ACC112 (cell line): ENCODE results near the gene OGFOD3.
A peak's percentile ranks its signal among the peaks of the same experiment; 100 is the strongest.

Experiments used
- H2AFZ ChIP-seq: fragments of 200-600 bp; sonication (generic); one replicate; pipeline ENCODE4 v1.6.0; 2017; ENCODE audit warnings: antibody characterized with exemption, low read length; ENCODE audit not compliant: unreplicated experiment
- H3K27ac ChIP-seq: fragments of 200-600 bp; sonication (generic); 2 replicates; pipeline ENCODE4 v1.5.1; 2014; ENCODE audit warnings: low read depth, mild to moderate bottlenecking, antibody characterized with exemption, low read length, moderate library complexity
- H3K27me3 ChIP-seq: fragments of 200-600 bp; sonication (generic); 2 replicates; pipeline ENCODE4 v1.6.1; 2014; ENCODE audit warnings: mild to moderate bottlenecking, antibody characterized with exemption, low read length, moderate library complexity, mixed read lengths; ENCODE audit not compliant: insufficient read depth
- H3K36me3 ChIP-seq: fragments of 200-600 bp; sonication (generic); 2 replicates; pipeline ENCODE4 v1.6.1; 2016; ENCODE audit warnings: mild to moderate bottlenecking, antibody characterized with exemption, low read length, moderate library complexity, mixed read lengths; ENCODE audit not compliant: insufficient read depth
- H3K4me1 ChIP-seq: fragments of 200-600 bp; sonication (generic); one replicate; pipeline ENCODE4 v1.6.1; 2016; ENCODE audit warnings: low read length, mixed read lengths; ENCODE audit not compliant: insufficient read depth, unreplicated experiment, control insufficient read depth
- H3K4me3 ChIP-seq: fragments of 200-600 bp; sonication (generic); 2 replicates; pipeline ENCODE4 v1.5.1; 2014; ENCODE audit warnings: mild to moderate bottlenecking, low read depth, low read length
- H3K79me2 ChIP-seq: fragments of 200-600 bp; sonication (generic); one replicate; pipeline ENCODE4 v1.6.0; 2016; ENCODE audit warnings: low read length; ENCODE audit not compliant: control insufficient read depth, unreplicated experiment, insufficient read depth

OGFOD3 gene

GRCh38 chr17:82429824-82430223 is 11.4 kb upstream of the OGFOD3 start:
- Histone ChIP-seq H3K4me3 (no peak overlapping the region), H3K27ac (no peak overlapping the region), H2AFZ (no peak overlapping the region), H3K4me1 (no peaks in the 10 kb centered on the region), H3K36me3 (no peaks in the 10 kb centered on the region), H3K79me2 (no peaks in the 10 kb centered on the region), H3K27me3 (no peaks in the 10 kb centered on the region)

GRCh38 chr17:82428546-82428945 is 10.2 kb upstream of the OGFOD3 start:
- no peaks in the 10 kb centered on the region for H3K36me3 ChIP-seq
- no peak overlapping the region for H2AFZ ChIP-seq
- no peak overlapping the region for H3K4me3 ChIP-seq
- H3K27ac ChIP-seq = no peak overlapping the region
- no peaks in the 10 kb centered on the region for H3K27me3 ChIP-seq
- H3K79me2 ChIP-seq = no peaks in the 10 kb centered on the region
- H3K4me1 ChIP-seq = no peaks in the 10 kb centered on the region

- H3K27ac ChIP-seq = no peak overlapping the region
- H3K36me3 ChIP-seq = peaks cover 8% of the 10 kb centered on the region; the same call in 1 of the 2 replicates
- H3K79me2 ChIP-seq = peaks cover 3% of the 10 kb centered on the region
- no peak overlapping the region for H2AFZ ChIP-seq
- no peaks in the 10 kb centered on the region for H3K27me3 ChIP-seq
- peaks cover under 1% of the 10 kb centered on the region for H3K4me1 ChIP-seq
- H3K4me3 ChIP-seq = no peak overlapping the region
Measured at GRCh38 chr17:82424863-82425159, 6.4 kb upstream of the OGFOD3 start.

- H2AFZ ChIP-seq = no peak overlapping the region
- peaks cover 8% of the 10 kb centered on the region; the same call in 1 of the 2 replicates for H3K36me3 ChIP-seq
- H3K4me1 ChIP-seq = peaks cover 4% of the 10 kb centered on the region
- H3K27ac ChIP-seq = no peak overlapping the region
- no peak overlapping the region for H3K4me3 ChIP-seq
- H3K27me3 ChIP-seq = no peaks in the 10 kb centered on the region
- H3K79me2 ChIP-seq = peaks cover 3% of the 10 kb centered on the region
Measured at GRCh38 chr17:82424001-82424862, 5.8 kb upstream of the OGFOD3 start.

GRCh38 chr17:82419540-82419939 is 1.2 kb upstream of the OGFOD3 start:
- no peak overlapping the region for H2AFZ ChIP-seq
- peaks cover 4% of the 10 kb centered on the region for H3K4me1 ChIP-seq

GRCh38 chr17:82416771-82417170 is 1.6 kb downstream of the OGFOD3 start:
- Histone ChIP-seq H3K27ac (no peak overlapping the region), H3K4me3 (no peak overlapping the region), H3K27me3 (no peaks in the 10 kb centered on the region), H2AFZ (no peak overlapping the region), H3K79me2 (peaks cover 3% of the 10 kb centered on the region), H3K4me1 (peaks cover 4% of the 10 kb centered on the region), H3K36me3 (peaks cover 4% of the 10 kb centered on the region; the same call in 1 of the 2 replicates)

More at GRCh38 chr17:82419540-82419939, 1.2 kb upstream of the OGFOD3 start:
- peaks cover 8% of the 10 kb centered on the region; the same call in 1 of the 2 replicates for H3K36me3 ChIP-seq
- H3K79me2 ChIP-seq = peaks cover 3% of the 10 kb centered on the region
- H3K27ac ChIP-seq = peak overlapping the region; percentile 23; the same call in 1 of the 2 replicates
- H3K4me3 ChIP-seq = peak overlapping the region; percentile 100
- H3K27me3 ChIP-seq = no peaks in the 10 kb centered on the region

- peaks cover 3% of the 10 kb centered on the region for H3K79me2 ChIP-seq
- peaks cover 4% of the 10 kb centered on the region; the same call in 1 of the 2 replicates for H3K36me3 ChIP-seq
- H2AFZ ChIP-seq = no peak overlapping the region
- no peak overlapping the region for H3K4me3 ChIP-seq
- no peak overlapping the region for H3K27ac ChIP-seq
- H3K27me3 ChIP-seq = no peaks in the 10 kb centered on the region
- peaks cover 4% of the 10 kb centered on the region for H3K4me1 ChIP-seq
Measured at GRCh38 chr17:82416264-82416663, 2.1 kb downstream of the OGFOD3 start.

GRCh38 chr17:82415786-82416185 is 2.6 kb downstream of the OGFOD3 start:
- H3K27ac ChIP-seq = no peak overlapping the region
- peaks cover 4% of the 10 kb centered on the region; the same call in 1 of the 2 replicates for H3K36me3 ChIP-seq
- no peak overlapping the region for H3K4me3 ChIP-seq
- H3K4me1 ChIP-seq = peaks cover 4% of the 10 kb centered on the region
- peaks cover 3% of the 10 kb centered on the region for H3K79me2 ChIP-seq
- H2AFZ ChIP-seq = no peak overlapping the region
- H3K27me3 ChIP-seq = no peaks in the 10 kb centered on the region

- H3K4me3 ChIP-seq = no peak overlapping the region
- no peaks in the 10 kb centered on the region for H3K27me3 ChIP-seq
- peaks cover 3% of the 10 kb centered on the region for H3K79me2 ChIP-seq
- no peak overlapping the region for H2AFZ ChIP-seq
- peaks cover 4% of the 10 kb centered on the region for H3K4me1 ChIP-seq
- H3K27ac ChIP-seq = no peak overlapping the region
- H3K36me3 ChIP-seq = peaks cover 4% of the 10 kb centered on the region; the same call in 1 of the 2 replicates
Measured at GRCh38 chr17:82415336-82415735, 3.0 kb downstream of the OGFOD3 start.

- no peaks in the 10 kb centered on the region for H3K79me2 ChIP-seq
- H2AFZ ChIP-seq = no peak overlapping the region
- H3K27ac ChIP-seq = no peak overlapping the region
- no peaks in the 10 kb centered on the region for H3K27me3 ChIP-seq
- no peaks in the 10 kb centered on the region for H3K36me3 ChIP-seq
- no peak overlapping the region for H3K4me3 ChIP-seq
- peaks cover 2% of the 10 kb centered on the region for H3K4me1 ChIP-seq
Measured at GRCh38 chr17:82414548-82415281, 3.7 kb downstream of the OGFOD3 start.
